G401 (cell line): Measurements from ENCODE around the gene SLC6A1. TPM values are rescaled to one million over a fixed set of nuclear protein-coding genes. Genes with fewer than 3 reads are reported as not detected.

ENCODE experiments used
- DNase-seq: peaks from one replicate; pipeline ENCODE4 v3.0.0-alpha.2; 2015; ENCODE audit warnings: low spot score
- in situ Hi-C: cut with HindIII; loops from 2 replicates; pipeline ENCODE4 v1.10.0; 2016; ENCODE audit warnings: low sequenced_read_pairs, mixed read lengths
- total RNA-seq: library from RNA; depleted of rRNA; stranded (reverse); fragments of >200 nt; shearing (Covaris generic); gene quantifications from 2 replicates; pipeline ENCODE4 v1.2.3, GENCODE V29; 2014

Gene SLC6A1
- total RNA-seq, 1 experiment from 2014 or later, result not detected

- in situ Hi-C loops, result no loop called here
- no peak for DNase-seq
Measured at GRCh38 chr3:10986592-10986991, 6.0 kb upstream of the SLC6A1 start.

GRCh38 chr3:10988001-10988665 is 4.4 kb upstream of the SLC6A1 start:
- in situ Hi-C loops, result no loop called here
- DNase-seq, result no peak

GRCh38 chr3:10988991-10989484 is 3.5 kb upstream of the SLC6A1 start:
- in situ Hi-C loops, result no loop called here

GRCh38 chr3:10992943-10993728 is 588 bp downstream of the SLC6A1 start:
- in situ Hi-C loops, result no loop called here

More at GRCh38 chr3:10988991-10989484, 3.5 kb upstream of the SLC6A1 start:
- no peak for DNase-seq

GRCh38 chr3:10993729-10994065 is 1.1 kb downstream of the SLC6A1 start:
- in situ Hi-C loops, result no loop called here
- no peak for DNase-seq

More at GRCh38 chr3:10992943-10993728, 588 bp downstream of the SLC6A1 start:
- DNase-seq, result no peak

GRCh38 chr3:10994306-10994705 is 1.8 kb downstream of the SLC6A1 start:
- in situ Hi-C loops, result no loop called here

GRCh38 chr3:10995871-10996270 is 3.3 kb downstream of the SLC6A1 start:
- in situ Hi-C loops, result no loop called here
- no peak for DNase-seq

More at GRCh38 chr3:10994306-10994705, 1.8 kb downstream of the SLC6A1 start:
- DNase-seq, result no peak

GRCh38 chr3:10996345-10997013 is 3.9 kb downstream of the SLC6A1 start:
- in situ Hi-C loops, result no loop called here
- DNase-seq, result no peak

GRCh38 chr3:10997196-10997595 is 4.6 kb downstream of the SLC6A1 start:
- peak; percentile 36 for DNase-seq
- in situ Hi-C loops, result no loop called here

- in situ Hi-C loops, result no loop called here
- no peak for DNase-seq
Measured at GRCh38 chr3:10998542-10998941, 6.0 kb downstream of the SLC6A1 start.

GRCh38 chr3:10999221-11000107 is 6.9 kb downstream of the SLC6A1 start:
- DNase-seq, result no peak
- in situ Hi-C loops, result no loop called here

- no peak for DNase-seq
- in situ Hi-C loops, result no loop called here
Measured at GRCh38 chr3:11000528-11000927, 8.0 kb downstream of the SLC6A1 start.

- peak; percentile 33 for DNase-seq
Measured at GRCh38 chr3:11001020-11001657, 8.6 kb downstream of the SLC6A1 start.

GRCh38 chr3:11001658-11002021 is 9.1 kb downstream of the SLC6A1 start:
- no peak for DNase-seq
- in situ Hi-C loops, result no loop called here

More at GRCh38 chr3:11001020-11001657, 8.6 kb downstream of the SLC6A1 start:
- in situ Hi-C loops, result no loop called here

- in situ Hi-C loops, result no loop called here
- no peak for DNase-seq
Measured at GRCh38 chr3:11002371-11002807, 9.8 kb downstream of the SLC6A1 start.

- DNase-seq, result no peak
- in situ Hi-C loops, result no loop called here
Measured at GRCh38 chr3:11004563-11004962, 12.0 kb downstream of the SLC6A1 start.

GRCh38 chr3:11005686-11006256 is 13.2 kb downstream of the SLC6A1 start:
- no peak for DNase-seq
- in situ Hi-C loops, result no loop called here
